ENCODE data around the gene MEIOB.
"Not testable (repeated sequence)": the region's sequence is repeated elsewhere in the genome, so short reads cannot be mapped to it uniquely, and the experiment has no call there.

Gene MEIOB

GRCh38 chr16:1871974-1872635 lies at the start of gene MEIOB:
MEIOB (minus strand) TSS chr16:1872164; CDS start chr16:1868175, 3,989 bp downstream.
- no peak for FAIRE-seq

GRCh38 chr16:1920727-1921171 lies 48.8 kb upstream of the MEIOB start:
- no peak for FAIRE-seq

- FAIRE-seq, result not testable (repeated sequence)
These were observed 48.2 kb upstream of the MEIOB start for GRCh38 chr16:1920122-1920521.

- no peak for FAIRE-seq
These were observed 47.5 kb upstream of the MEIOB start for GRCh38 chr16:1919327-1919998.

- FAIRE-seq, result no peak
These were observed 46.7 kb upstream of the MEIOB start, which contains the start of gene HS3ST6 for GRCh38 chr16:1918351-1919326. HS3ST6 (minus strand) TSS chr16:1918415; CDS start chr16:1918323, 92 bp downstream.

- no peak for FAIRE-seq
These were observed 45.8 kb upstream of the MEIOB start for GRCh38 chr16:1917665-1918350.

GRCh38 chr16:1917056-1917664 lies 45.2 kb upstream of the MEIOB start:
- no peak for FAIRE-seq

- FAIRE-seq, result no peak
These were observed 44.7 kb upstream of the MEIOB start for GRCh38 chr16:1916640-1916990.

GRCh38 chr16:1915732-1916639 lies 44.0 kb upstream of the MEIOB start:
- FAIRE-seq, result no peak

GRCh38 chr16:1914988-1915387 lies 43.0 kb upstream of the MEIOB start:
- no peak for FAIRE-seq

- FAIRE-seq, result no peak
These were observed 42.2 kb upstream of the MEIOB start for GRCh38 chr16:1914084-1914608.

- no peak for FAIRE-seq
These were observed 41.5 kb upstream of the MEIOB start for GRCh38 chr16:1913327-1914083.

- no peak for FAIRE-seq
These were observed 40.2 kb upstream of the MEIOB start for GRCh38 chr16:1912215-1912543.

- no peak for FAIRE-seq
These were observed 39.7 kb upstream of the MEIOB start for GRCh38 chr16:1911467-1912214.

- FAIRE-seq, result no peak
These were observed 37.7 kb upstream of the MEIOB start for GRCh38 chr16:1909561-1910231.

- FAIRE-seq, result no peak
These were observed 37.0 kb upstream of the MEIOB start for GRCh38 chr16:1908983-1909382.

- no peak for FAIRE-seq
These were observed 36.2 kb upstream of the MEIOB start for GRCh38 chr16:1908184-1908583.

- FAIRE-seq, result no peak
These were observed 35.4 kb upstream of the MEIOB start for GRCh38 chr16:1907226-1907860.

Data from colon (tissue), 2 donors.